H1 (cell line): ENCODE results near the gene MMS22L. TPM values are rescaled to one million over a fixed set of nuclear protein-coding genes. Genes with fewer than 3 reads are reported as not detected.

Source experiments
- BACH1 ChIP-seq: IDR thresholded peaks from 2 replicates; pipeline ENCODE4 v1.6.1; 2012; ENCODE audit warnings: low read length, improper control_type of control experiment
- CTBP2 ChIP-seq: IDR thresholded peaks from 2 replicates; pipeline ENCODE4 v1.7.0; 2011; ENCODE audit warnings: borderline replicate concordance, mild to moderate bottlenecking, moderate library complexity, mixed read lengths, low read length; ENCODE audit not compliant: insufficient read depth, insufficient read length
- KDM5A ChIP-seq: fragments of 200-600 bp; IDR thresholded peaks from 2 replicates; pipeline ENCODE4 v1.7.1; 2012; ENCODE audit warnings: mild to moderate bottlenecking, low read length, inconsistent platforms, mixed read lengths
- TAF7 ChIP-seq: optimal IDR thresholded peaks from 2 replicates; pipeline ENCODE3; 2011; ENCODE audit warnings: low read depth, mild to moderate bottlenecking, inconsistent platforms, low read length, moderate library complexity, borderline replicate concordance
- polyA plus RNA-seq, 7 experiments: library from polyadenylated mRNA; depleted of rRNA in 3 of 7; stranded (reverse) in 5 of 7; unstranded in 2 of 7; fragments of >200 nt in 5 of 7; fragments of 200-250 nt in 2 of 7; gene quantifications; 1 replicate in 5 of 7; 2 replicates in 1 of 7; 4 replicates in 1 of 7; pipeline versions ENCODE4 v1.2.1 to v1.2.3, GENCODE V29; 2011 to 2013; ENCODE audit warnings: missing spikeins in 2 of 7, mixed read lengths in 2 of 7
- total RNA-seq: library from RNA; stranded (reverse); fragmentation: NEBNext Ultra II Directional; extraction: Animal tissue kit (Norgen Biotek cat#: 25700); gene quantifications from 2 replicates; pipeline ENCODE4 v1.2.1, GENCODE V29; 2021

MMS22L gene
- total and polyA plus RNA-seq, 2 of the 8 experiments (the other 6 are each of a cell fraction or from before 2014, with no cell fraction given), result 11.1 to 32.6 TPM

DNA sequence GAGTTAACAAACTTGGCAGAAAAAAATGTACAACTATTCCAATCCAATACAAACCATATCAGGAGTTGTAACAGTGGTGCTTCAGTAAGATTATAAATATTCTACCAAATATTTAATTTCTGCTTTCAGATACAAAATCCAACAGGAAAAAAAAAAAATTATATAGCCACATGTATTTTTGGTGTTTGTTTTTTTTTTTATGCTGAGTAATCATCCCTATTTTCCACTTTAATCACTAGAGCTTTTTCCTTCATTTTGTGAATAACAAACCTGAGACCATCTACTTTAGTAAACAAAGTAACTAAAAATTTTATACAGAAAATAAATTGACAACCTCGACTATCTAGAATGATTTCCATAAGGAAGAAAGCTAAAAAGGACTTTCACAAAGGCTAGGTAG lies 36.2 kb downstream of the MMS22L start (continued):
- TF ChIP-seq TAF7, result no peak
- no peak for TF ChIP-seq BACH1
- no peak for TF ChIP-seq KDM5A
- no peak for TF ChIP-seq CTBP2
- TF ChIP-seq, all 59 proteins: peak for 0
